ENCODE results near the gene ARF1. TPM values are rescaled to one million over a fixed set of nuclear protein-coding genes. Genes with fewer than 3 reads are reported as not detected.
A peak's percentile ranks its signal among the peaks of the same experiment; 100 is the strongest.

Gene ARF1
- total and polyA plus RNA-seq, 2 donors (not counting 1 experiment from before 2014, with no cell fraction given), result 193 to 389 TPM

- H3K4me1 Mint-ChIP-seq, result peaks cover 68% of the 10 kb centered on the region
- peak overlapping the region; percentile 93 to 94 for H3K27ac ChIP-seq (ENCODE audit: low read length in 2 of 2)
- no peaks in the 10 kb centered on the region for H3K27me3 ChIP-seq (replicated peaks in 1 of 4; ENCODE audit: control extremely low read depth in 1 of 4, control insufficient read depth in 3 of 4, insufficient read depth in 4 of 4, low read length in 3 of 4)
- peaks cover 0 to 11% (median 0%) of the 10 kb centered on the region in 3 donors for H3K9me3 ChIP-seq (ENCODE audit: control extremely low read depth in 1 of 3, control insufficient read depth in 2 of 3, insufficient read depth in 1 of 3, low read length in 2 of 3)
- H3K4me3 ChIP-seq (ENCODE audit: control extremely low read depth in 1 of 5, extremely low read depth in 1 of 5, insufficient read depth in 1 of 5, low read depth in 2 of 5, low read length in 4 of 5), result peak overlapping the region; percentile 61 to 87 (median 82)
- no peaks in the 10 kb centered on the region for H3K27me3 Mint-ChIP-seq
- peaks cover 0 to 16% of the 10 kb centered on the region in 2 experiments for H3K36me3 ChIP-seq (replicated peaks in 1 of 2; ENCODE audit: control extremely low read depth in 1 of 2, control insufficient read depth in 1 of 2, extremely low read depth in 1 of 2, insufficient read depth in 2 of 2, low read length in 1 of 2)
- peaks cover 55% of the 10 kb centered on the region for H4K20me1 ChIP-seq (ENCODE audit: control insufficient read depth, insufficient read depth, low read length, poor library complexity, severe bottlenecking)
- peak overlapping the region; percentile 100 for H3K27ac Mint-ChIP-seq
- H3K4me2 ChIP-seq (replicated peaks; ENCODE audit: low read depth, low read length, poor library complexity, severe bottlenecking), result peak overlapping the region; percentile 98
- peak overlapping the region; percentile 92 for H3K9ac ChIP-seq (ENCODE audit: low read length)
- intact Hi-C loops (cut with micrococcal nuclease), result loop anchor here (1.0 kb wide), 5 partner anchors 9 to 58 kb away; partner anchors contain the start of genes ARF1, C1orf35, IBA57 and MRPL55
- ChIA-PET POLR2A (interaction anchor here (0.7 to 1.4 kb wide), 4 partner anchors 21 to 73 kb away, joined by 3 to 22 read pairs (median 4); partner anchors contain the start of genes ARF1 and IBA57), CTCF (interaction anchor here (0.7 to 1.8 kb wide), 4 partner anchors 25 to 360 kb away, joined by 3 to 8 read pairs (median 6); partner anchors contain the start of gene IBA57)
- H3K4me3 Mint-ChIP-seq, result peak overlapping the region; percentile 96
- H2AFZ ChIP-seq (ENCODE audit: insufficient read depth, low read depth, low read length, poor library complexity, severe bottlenecking), result peak overlapping the region; percentile 73
- H3K4me1 ChIP-seq (ENCODE audit: control insufficient read depth in 2 of 2, insufficient read depth in 2 of 2, low read length in 2 of 2), result peaks cover 55 to 74% of the 10 kb centered on the region in 2 donors
- ATAC-seq (ENCODE audit: low read depth) (no peak), DNase-seq (no peak)
- TF ChIP-seq CTCF (IDR thresholded peaks at IDR 0.05) (no peak), EZH2 (IDR thresholded peaks at IDR 0.05; ENCODE audit: borderline replicate concordance, insufficient read depth, low read depth, low read length, poor library complexity, severe bottlenecking) (no peak)
- H3K9me3 Mint-ChIP-seq (ENCODE audit: insufficient read depth), result no peaks in the 10 kb centered on the region
- 9% methylated on average over 25 of the region's 25 CpGs for WGBS (ENCODE audit: insufficient coverage)
- H3K79me2 ChIP-seq (ENCODE audit: control insufficient read depth, insufficient read depth, low read length), result peaks cover 56% of the 10 kb centered on the region
Measured at GRCh38 chr1:228140724-228141225, 58.3 kb downstream of the ARF1 start.

Measured in B cell (primary cell).